Endodermal cell (in vitro differentiated cells): Measurements from ENCODE around the gene GCN1. TPM values are rescaled to one million over a fixed set of nuclear protein-coding genes. Genes with fewer than 3 reads are reported as not detected.

Experiments
- DNase-seq: peaks from one replicate; pipeline ENCODE4 v3.0.0-alpha.2; 2017
- H3K27ac ChIP-seq: 2 replicates; pipeline ENCODE4 v1.5.1; 2013; ENCODE audit warnings: mild to moderate bottlenecking, low read depth, low read length, moderate library complexity
- H3K27me3 ChIP-seq: 2 replicates; pipeline ENCODE4 v1.6.1; 2013; ENCODE audit warnings: mild to moderate bottlenecking, low read length, moderate library complexity; ENCODE audit not compliant: insufficient read depth, control insufficient read depth, poor library complexity, severe bottlenecking
- H3K36me3 ChIP-seq: 2 replicates; pipeline ENCODE4 v1.7.0; 2013; ENCODE audit warnings: mild to moderate bottlenecking, low read length, moderate library complexity; ENCODE audit not compliant: control insufficient read depth, insufficient read depth
- H3K4me1 ChIP-seq: one replicate; pipeline ENCODE4 v1.7.0; 2013; ENCODE audit warnings: low read length; ENCODE audit not compliant: control insufficient read depth, insufficient read depth
- H3K4me3 ChIP-seq: 2 replicates; pipeline ENCODE4 v1.5.1; 2013; ENCODE audit warnings: mild to moderate bottlenecking, low read length, moderate library complexity
- H3K9ac ChIP-seq: 2 replicates; pipeline ENCODE4 v1.6.1; 2013; ENCODE audit warnings: mild to moderate bottlenecking, low read length, moderate library complexity; ENCODE audit not compliant: poor library complexity, severe bottlenecking; ENCODE audit errors: extremely low read depth
- H3K9me3 ChIP-seq: 2 replicates; pipeline ENCODE4 v1.6.1; 2013; ENCODE audit warnings: mild to moderate bottlenecking, low read length, moderate library complexity; ENCODE audit not compliant: control insufficient read depth
- H3K27ac Mint-ChIP-seq: 2 replicates; pipeline ENCODE4 v1.8.0; 2020; ENCODE audit warnings: mixed read lengths
- H3K27me3 Mint-ChIP-seq: 2 replicates; pipeline ENCODE4 v1.8.0; 2021; ENCODE audit warnings: mild to moderate bottlenecking, mixed read lengths; ENCODE audit not compliant: insufficient read depth
- H3K36me3 Mint-ChIP-seq: 2 replicates; pipeline ENCODE4 v1.8.0; 2020; ENCODE audit warnings: low read depth, mixed read lengths
- H3K4me1 Mint-ChIP-seq: 2 replicates; pipeline ENCODE4 v1.8.0; 2020; ENCODE audit warnings: mixed read lengths
- H3K4me3 Mint-ChIP-seq: 2 replicates; pipeline ENCODE4 v1.8.0; 2020; ENCODE audit warnings: mild to moderate bottlenecking, moderate library complexity, mixed read lengths
- H3K9me3 Mint-ChIP-seq: 2 replicates; pipeline ENCODE4 v1.8.0; 2020; ENCODE audit warnings: mild to moderate bottlenecking, mixed read lengths
- CTCF ChIP-seq: fragments of 200-600 bp; sonication (generic); conservative IDR thresholded peaks from 2 replicates; pipeline ENCODE4 v1.5.0; 2021; ENCODE audit warnings: antibody characterized with exemption, mild to moderate bottlenecking
- WGBS, 2 experiments: methylation state at CpG; one replicate each; pipeline versions ENCODE4 v1.1.5 to v1.1.7; 2013; ENCODE audit warnings: missing lambda C conversion rate in 2 of 2, mixed read lengths in 1 of 2; ENCODE audit not compliant: insufficient coverage in 1 of 2, insufficient read length in 1 of 2; 5-methylcytosine and 5-hydroxymethylcytosine counted together
- total RNA-seq, 2 donors: library from RNA; stranded (reverse); fragmentation: NEBNext Ultra II Directional in 1 of 2; extraction: Animal tissue kit (Norgen Biotek cat#: 25700) in 1 of 2; gene quantifications; 2 replicates in 1 of 2; 3 replicates in 1 of 2; pipeline ENCODE4 v1.2.1, GENCODE V29; 2021

The GCN1 gene
- total RNA-seq, 2 donors from 2014 or later: 133 to 143 TPM

- Mint-ChIP-seq H3K9me3 (no peaks in the 10 kb centered on the region), H3K4me3 (no peak overlapping the region), H3K27ac (no peak overlapping the region), H3K36me3 (peaks cover 87% of the 10 kb centered on the region), H3K4me1 (no peaks in the 10 kb centered on the region), H3K27me3 (no peaks in the 10 kb centered on the region)
- H3K27ac ChIP-seq: no peak overlapping the region
- no peak for DNase-seq
- H3K27me3 ChIP-seq: no peaks in the 10 kb centered on the region
- WGBS, 2 experiments: 88 to 95% methylated on average over 5 to 9 of the region's 9 CpGs
- no peaks in the 10 kb centered on the region for H3K4me1 ChIP-seq
- no peak for TF ChIP-seq CTCF
- no peaks in the 10 kb centered on the region for H3K9me3 ChIP-seq
- no peak overlapping the region for H3K9ac ChIP-seq
- H3K36me3 ChIP-seq: peaks cover 97% of the 10 kb centered on the region
- no peak overlapping the region for H3K4me3 ChIP-seq
Observed at GRCh38 chr12:120132054-120132836, 62.3 kb downstream of the GCN1 start.

- peaks cover 97% of the 10 kb centered on the region for H3K36me3 ChIP-seq
- H3K4me1 ChIP-seq: no peaks in the 10 kb centered on the region
- no peak for DNase-seq
- Mint-ChIP-seq H3K27me3 (no peaks in the 10 kb centered on the region), H3K36me3 (peaks cover 87% of the 10 kb centered on the region), H3K27ac (no peak overlapping the region), H3K4me3 (no peak overlapping the region), H3K4me1 (no peaks in the 10 kb centered on the region), H3K9me3 (no peaks in the 10 kb centered on the region)
- 96 to 99% methylated on average over 14 to 15 of the region's 15 CpGs for WGBS, 2 experiments
- H3K9ac ChIP-seq: no peak overlapping the region
- TF ChIP-seq CTCF: no peak
- no peaks in the 10 kb centered on the region for H3K9me3 ChIP-seq
- no peaks in the 10 kb centered on the region for H3K27me3 ChIP-seq
- no peak overlapping the region for H3K27ac ChIP-seq
- H3K4me3 ChIP-seq: no peak overlapping the region
Observed at GRCh38 chr12:120131116-120131515, 63.4 kb downstream of the GCN1 start.

GRCh38 chr12:120130011-120130410 is 64.5 kb downstream of the GCN1 start:
- no peak for DNase-seq
- Mint-ChIP-seq H3K27me3 (no peaks in the 10 kb centered on the region), H3K9me3 (no peaks in the 10 kb centered on the region), H3K4me1 (no peaks in the 10 kb centered on the region), H3K36me3 (peaks cover 87% of the 10 kb centered on the region), H3K27ac (no peak overlapping the region), H3K4me3 (no peak overlapping the region)
- no peak overlapping the region for H3K9ac ChIP-seq
- H3K36me3 ChIP-seq: peaks cover 95% of the 10 kb centered on the region
- no peak overlapping the region for H3K4me3 ChIP-seq
- no peaks in the 10 kb centered on the region for H3K9me3 ChIP-seq
- H3K27me3 ChIP-seq: no peaks in the 10 kb centered on the region
- WGBS, 2 experiments: 91 to 96% methylated on average over 6 of the region's 6 CpGs
- no peaks in the 10 kb centered on the region for H3K4me1 ChIP-seq
- H3K27ac ChIP-seq: no peak overlapping the region
- TF ChIP-seq CTCF: no peak
